Activated naive CD8-positive, alpha-beta T cell treated with anti-CD3 and anti-CD28 coated beads for 36 hours (primary cell): ENCODE data around the gene NEU2. TPM values are rescaled to one million over a fixed set of nuclear protein-coding genes. Genes with fewer than 3 reads are reported as not detected.
"Not testable (repeated sequence)": the region's sequence is repeated elsewhere in the genome, so short reads cannot be mapped to it uniquely, and the experiment has no call there.

ENCODE experiments used
- DNase-seq: peaks from one replicate; pipeline ENCODE4 v3.0.0; 2021
- H3K27ac Mint-ChIP-seq: one replicate; pipeline ENCODE4 v1.8.0; 2022; ENCODE audit warnings: mild to moderate bottlenecking, moderate library complexity, mixed read lengths
- H3K27me3 Mint-ChIP-seq: one replicate; pipeline ENCODE4 v1.8.0; 2022; ENCODE audit warnings: mild to moderate bottlenecking, mixed read lengths
- H3K36me3 Mint-ChIP-seq: one replicate; pipeline ENCODE4 v1.8.0; 2021; ENCODE audit warnings: mild to moderate bottlenecking, mixed read lengths
- H3K4me1 Mint-ChIP-seq: one replicate; pipeline ENCODE4 v1.8.0; 2021; ENCODE audit warnings: mixed read lengths
- H3K4me3 Mint-ChIP-seq: one replicate; pipeline ENCODE4 v1.8.0; 2022; ENCODE audit warnings: mild to moderate bottlenecking, moderate library complexity, mixed read lengths
- H3K9me3 Mint-ChIP-seq: one replicate; pipeline ENCODE4 v1.8.0; 2022; ENCODE audit warnings: mixed read lengths
- total RNA-seq, 2 experiments: library from RNA; stranded (reverse); gene quantifications; one replicate each; pipeline ENCODE4 v1.2.3, GENCODE V29; 2021

Gene NEU2
- total RNA-seq, 2 experiments from 2014 or later: not detected

GRCh38 chr2:233037078-233037477, 4.6 kb downstream of the NEU2 start:
- DNase-seq: no peak
- H3K27ac Mint-ChIP-seq: no peak overlapping the region
- no peaks in the 10 kb centered on the region for H3K9me3 Mint-ChIP-seq
- peaks cover 1% of the 10 kb centered on the region for H3K4me1 Mint-ChIP-seq
- no peaks in the 10 kb centered on the region for H3K36me3 Mint-ChIP-seq
- H3K27me3 Mint-ChIP-seq: no peaks in the 10 kb centered on the region
- no peak overlapping the region for H3K4me3 Mint-ChIP-seq

GRCh38 chr2:233039212-233039845, 6.9 kb downstream of the NEU2 start:
- Mint-ChIP-seq H3K27me3 (peaks cover 3% of the 10 kb centered on the region), H3K36me3 (no peaks in the 10 kb centered on the region), H3K4me1 (no peaks in the 10 kb centered on the region), H3K9me3 (no peaks in the 10 kb centered on the region), H3K27ac (no peak overlapping the region), H3K4me3 (no peak overlapping the region)
- DNase-seq: no peak

GRCh38 chr2:233039846-233040530, 7.5 kb downstream of the NEU2 start:
- no peaks in the 10 kb centered on the region for H3K4me1 Mint-ChIP-seq
- H3K4me3 Mint-ChIP-seq: no peak overlapping the region
- H3K36me3 Mint-ChIP-seq: no peaks in the 10 kb centered on the region
- no peak overlapping the region for H3K27ac Mint-ChIP-seq
- peaks cover 3% of the 10 kb centered on the region for H3K27me3 Mint-ChIP-seq
- no peaks in the 10 kb centered on the region for H3K9me3 Mint-ChIP-seq
- DNase-seq: no peak

- Mint-ChIP-seq H3K27ac (no peak overlapping the region), H3K9me3 (no peaks in the 10 kb centered on the region), H3K36me3 (no peaks in the 10 kb centered on the region), H3K4me1 (no peaks in the 10 kb centered on the region), H3K4me3 (no peak overlapping the region), H3K27me3 (peaks cover 3% of the 10 kb centered on the region)
- DNase-seq: no peak
Measured at GRCh38 chr2:233040571-233040970, 8.1 kb downstream of the NEU2 start.

GRCh38 chr2:233041722-233042323, 9.4 kb downstream of the NEU2 start:
- Mint-ChIP-seq H3K4me3 (no peak overlapping the region), H3K4me1 (no peaks in the 10 kb centered on the region), H3K9me3 (no peaks in the 10 kb centered on the region), H3K36me3 (no peaks in the 10 kb centered on the region), H3K27ac (no peak overlapping the region), H3K27me3 (peaks cover 3% of the 10 kb centered on the region)
- DNase-seq: no peak

GRCh38 chr2:233042549-233042948, 10.1 kb downstream of the NEU2 start:
- Mint-ChIP-seq H3K27ac (no peak overlapping the region), H3K27me3 (peaks cover 3% of the 10 kb centered on the region), H3K36me3 (no peaks in the 10 kb centered on the region), H3K4me1 (no peaks in the 10 kb centered on the region), H3K4me3 (no peak overlapping the region), H3K9me3 (no peaks in the 10 kb centered on the region)
- no peak for DNase-seq

- Mint-ChIP-seq H3K9me3 (no peaks in the 10 kb centered on the region), H3K27me3 (peaks cover 3% of the 10 kb centered on the region), H3K4me1 (peaks cover 1% of the 10 kb centered on the region), H3K36me3 (no peaks in the 10 kb centered on the region), H3K27ac (no peak overlapping the region), H3K4me3 (no peak overlapping the region)
- no peak for DNase-seq
Measured at GRCh38 chr2:233044974-233045605, 12.6 kb downstream of the NEU2 start.

- Mint-ChIP-seq H3K4me1 (peaks cover 1% of the 10 kb centered on the region), H3K27me3 (peaks cover 3% of the 10 kb centered on the region), H3K36me3 (no peaks in the 10 kb centered on the region), H3K27ac (no peak overlapping the region), H3K9me3 (no peaks in the 10 kb centered on the region), H3K4me3 (no peak overlapping the region)
- DNase-seq: no peak
Measured at GRCh38 chr2:233047206-233047605, 14.7 kb downstream of the NEU2 start.

GRCh38 chr2:233047667-233048066, 15.2 kb downstream of the NEU2 start:
- H3K4me1 Mint-ChIP-seq: peaks cover 1% of the 10 kb centered on the region

GRCh38 chr2:233048569-233049193, 16.2 kb downstream of the NEU2 start:
- no peak for DNase-seq
- Mint-ChIP-seq H3K4me1 (peaks cover 2% of the 10 kb centered on the region), H3K9me3 (no peaks in the 10 kb centered on the region), H3K4me3 (no peak overlapping the region), H3K27ac (no peak overlapping the region), H3K27me3 (peaks cover under 1% of the 10 kb centered on the region), H3K36me3 (no peaks in the 10 kb centered on the region)

More at GRCh38 chr2:233047667-233048066, 15.2 kb downstream of the NEU2 start:
- H3K27ac Mint-ChIP-seq: no peak overlapping the region
- no peaks in the 10 kb centered on the region for H3K36me3 Mint-ChIP-seq
- H3K9me3 Mint-ChIP-seq: no peaks in the 10 kb centered on the region
- H3K4me3 Mint-ChIP-seq: no peak overlapping the region
- DNase-seq: no peak
- H3K27me3 Mint-ChIP-seq: no peaks in the 10 kb centered on the region

- Mint-ChIP-seq H3K36me3 (no peaks in the 10 kb centered on the region), H3K4me3 (no peak overlapping the region)
Measured at GRCh38 chr2:233049194-233049761, 16.8 kb downstream of the NEU2 start.

GRCh38 chr2:233051241-233052149, 19.0 kb downstream of the NEU2 start:
- H3K27ac Mint-ChIP-seq: no peak overlapping the region
- H3K36me3 Mint-ChIP-seq: no peaks in the 10 kb centered on the region
- no peak overlapping the region for H3K4me3 Mint-ChIP-seq
- no peaks in the 10 kb centered on the region for H3K9me3 Mint-ChIP-seq
- DNase-seq: no peak
- peaks cover 4% of the 10 kb centered on the region for H3K4me1 Mint-ChIP-seq
- H3K27me3 Mint-ChIP-seq: peaks cover 6% of the 10 kb centered on the region

More at GRCh38 chr2:233049194-233049761, 16.8 kb downstream of the NEU2 start:
- H3K9me3 Mint-ChIP-seq: no peaks in the 10 kb centered on the region
- no peak for DNase-seq
- peaks cover 4% of the 10 kb centered on the region for H3K4me1 Mint-ChIP-seq
- peaks cover 6% of the 10 kb centered on the region for H3K27me3 Mint-ChIP-seq
- H3K27ac Mint-ChIP-seq: no peak overlapping the region

- H3K4me1 Mint-ChIP-seq, H3K27me3 Mint-ChIP-seq, H3K9me3 Mint-ChIP-seq, DNase-seq, H3K4me3 Mint-ChIP-seq, H3K36me3 Mint-ChIP-seq, H3K27ac Mint-ChIP-seq: not testable (repeated sequence)
Measured at GRCh38 chr2:233052517-233052916, 20.0 kb downstream of the NEU2 start.
